GM23338 (cell line): ENCODE measurements around the gene SPATA31E1. TPM values are rescaled to one million over a fixed set of nuclear protein-coding genes. Genes with fewer than 3 reads are reported as not detected.

Experiments used
- ATAC-seq: fragments of 200-7000 bp; cut with Tn5 transposase; 3 replicates; pipeline ENCODE4 v1.9.1; 2020
- DNase-seq: peaks from one replicate; pipeline ENCODE4 v3.0.0-alpha.2; 2015; ENCODE audit warnings: low spot score
- H2AFZ ChIP-seq: fragments of 200-600 bp; sonication (generic); 2 replicates; pipeline ENCODE4 v1.8.0; 2016; ENCODE audit warnings: antibody characterized with exemption, mild to moderate bottlenecking, moderate library complexity
- H3F3A ChIP-seq: fragments of 200-600 bp; sonication (generic); replicated peaks from 2 replicates; pipeline ENCODE4 v1.8.0; 2017; ENCODE audit warnings: antibody characterized with exemption, mixed run types, low read depth
- H3K27ac ChIP-seq: fragments of 200-600 bp; sonication (generic); 2 replicates; pipeline ENCODE4 v1.6.1; 2016; ENCODE audit warnings: low read depth
- H3K27me3 ChIP-seq: fragments of 200-600 bp; sonication (generic); 2 replicates; pipeline ENCODE4 v1.8.0; 2016; ENCODE audit warnings: mild to moderate bottlenecking, mixed run types, moderate library complexity; ENCODE audit not compliant: insufficient read depth
- H3K36me3 ChIP-seq: fragments of 200-600 bp; sonication (generic); 2 replicates; pipeline ENCODE4 v1.8.0; 2016; ENCODE audit warnings: mild to moderate bottlenecking; ENCODE audit not compliant: insufficient read depth
- H3K4me1 ChIP-seq: fragments of 200-600 bp; sonication (generic); 2 replicates; pipeline ENCODE4 v1.8.0; 2016; ENCODE audit warnings: mild to moderate bottlenecking, moderate library complexity; ENCODE audit not compliant: insufficient read depth
- H3K4me2 ChIP-seq: fragments of 200-600 bp; sonication (generic); 2 replicates; pipeline ENCODE4 v1.7.1; 2017; ENCODE audit warnings: mixed run types
- H3K4me3 ChIP-seq: fragments of 200-600 bp; sonication (generic); 2 replicates; pipeline ENCODE4 v1.6.1; 2016; ENCODE audit warnings: mixed run types
- H3K79me2 ChIP-seq: fragments of 200-600 bp; sonication (generic); replicated peaks from 2 replicates; pipeline ENCODE4 v1.8.0; 2017; ENCODE audit warnings: mild to moderate bottlenecking; ENCODE audit not compliant: insufficient read depth
- H3K9me2 ChIP-seq: fragments of 200-600 bp; sonication (generic); 2 replicates; pipeline ENCODE4 v1.8.0; 2017; ENCODE audit not compliant: insufficient read depth
- H4K20me1 ChIP-seq: fragments of 200-600 bp; sonication (generic); replicated peaks from 2 replicates; pipeline ENCODE4 v1.8.0; 2017; ENCODE audit warnings: mild to moderate bottlenecking; ENCODE audit not compliant: insufficient read depth
- H3K27ac Mint-ChIP-seq: 2 replicates; pipeline ENCODE4 v1.8.0; 2020; ENCODE audit warnings: inconsistent platforms, mild to moderate bottlenecking, moderate library complexity, mixed read lengths
- H3K27me3 Mint-ChIP-seq: 3 replicates; pipeline ENCODE4 v1.8.0; 2022; ENCODE audit warnings: low read depth, mild to moderate bottlenecking, moderate library complexity, mixed read lengths, inconsistent platforms; ENCODE audit not compliant: insufficient read depth, poor library complexity
- H3K36me3 Mint-ChIP-seq: 3 replicates; pipeline ENCODE4 v1.8.0; 2021; ENCODE audit warnings: low read depth, mild to moderate bottlenecking, inconsistent platforms, moderate library complexity, mixed read lengths
- H3K4me1 Mint-ChIP-seq: 3 replicates; pipeline ENCODE4 v1.8.0; 2020; ENCODE audit warnings: mild to moderate bottlenecking, inconsistent platforms, mixed read lengths
- H3K4me3 Mint-ChIP-seq: 3 replicates; pipeline ENCODE4 v1.8.0; 2021; ENCODE audit warnings: moderate library complexity, mild to moderate bottlenecking, inconsistent platforms, mixed read lengths
- H3K9me3 Mint-ChIP-seq: 3 replicates; pipeline ENCODE4 v1.8.0; 2020; ENCODE audit warnings: moderate library complexity, mild to moderate bottlenecking, inconsistent platforms, mixed read lengths
- CREB1 ChIP-seq: fragments of 250-450 bp; sonication (Bioruptor Pico); IDR thresholded peaks from 2 replicates; pipeline ENCODE4 v1.5.0; 2020; ENCODE audit warnings: low read depth, mild to moderate bottlenecking, moderate library complexity
- EZH2 ChIP-seq: fragments of 200-600 bp; sonication (generic); IDR thresholded peaks from one replicate; pipeline ENCODE4 v1.8.0; 2017; ENCODE audit warnings: antibody characterized with exemption, mild to moderate bottlenecking, low read depth; ENCODE audit not compliant: unreplicated experiment
- EZH2phosphoT487 ChIP-seq: fragments of 200-600 bp; sonication (generic); IDR thresholded peaks from one replicate; pipeline ENCODE4 v1.8.1; 2018; ENCODE audit warnings: antibody characterized with exemption; ENCODE audit not compliant: unreplicated experiment
- NANOG ChIP-seq: IDR thresholded peaks from 2 replicates; pipeline ENCODE4 v1.6.1; 2016; ENCODE audit warnings: antibody characterized with exemption, borderline replicate concordance
- POLR2AphosphoS5 ChIP-seq: IDR thresholded peaks from 2 replicates; pipeline ENCODE4 v1.6.1; 2016; ENCODE audit warnings: antibody characterized with exemption, low read depth
- STAT1 ChIP-seq: IDR thresholded peaks from one replicate; pipeline ENCODE4 v1.6.1; 2016; ENCODE audit warnings: antibody characterized with exemption; ENCODE audit not compliant: unreplicated experiment
- ZNF114 ChIP-seq: fragments of 250-450 bp; sonication (Bioruptor Pico); IDR thresholded peaks from 2 replicates; pipeline ENCODE4 v1.5.0; 2020; ENCODE audit warnings: mild to moderate bottlenecking, moderate library complexity
- ZNF331 ChIP-seq: fragments of 250-450 bp; sonication (Bioruptor Pico); IDR thresholded peaks from 2 replicates; pipeline ENCODE4 v1.5.0; 2020; ENCODE audit warnings: low read depth, mild to moderate bottlenecking, moderate library complexity
- polyA plus RNA-seq: library from polyadenylated mRNA; unstranded; fragments of >200 nt; fragmentation: Nextera tagmentation; extraction: Ambion mirVana; gene quantifications from 2 replicates; pipeline ENCODE4 v1.2.1, GENCODE V29; 2016
- total RNA-seq: library from RNA; depleted of rRNA; stranded (reverse); fragments of >200 nt; shearing (Covaris generic); gene quantifications from 2 replicates; pipeline ENCODE4 v1.2.3, GENCODE V29; 2014
- TF ChIP-seq, protein P1 (sequence below): IDR thresholded peaks from one replicate; pipeline ENCODE4 v1.6.1; 2018; ENCODE audit warnings: antibody characterized with exemption; ENCODE audit not compliant: unreplicated experiment
- TF ChIP-seq, protein P2 (sequence below): fragments of 250-450 bp; sonication (Bioruptor Pico); IDR thresholded peaks from 2 replicates; pipeline ENCODE4 v1.5.0; 2020; ENCODE audit warnings: mild to moderate bottlenecking, moderate library complexity
- TF ChIP-seq, protein P3 (sequence below): IDR thresholded peaks from 2 replicates; pipeline ENCODE4 v1.6.1; 2016; ENCODE audit warnings: antibody characterized with exemption

Gene SPATA31E1
- total and polyA plus RNA-seq, 2 experiments from 2014 or later = 0.05 TPM; not detected in 1

DNA sequence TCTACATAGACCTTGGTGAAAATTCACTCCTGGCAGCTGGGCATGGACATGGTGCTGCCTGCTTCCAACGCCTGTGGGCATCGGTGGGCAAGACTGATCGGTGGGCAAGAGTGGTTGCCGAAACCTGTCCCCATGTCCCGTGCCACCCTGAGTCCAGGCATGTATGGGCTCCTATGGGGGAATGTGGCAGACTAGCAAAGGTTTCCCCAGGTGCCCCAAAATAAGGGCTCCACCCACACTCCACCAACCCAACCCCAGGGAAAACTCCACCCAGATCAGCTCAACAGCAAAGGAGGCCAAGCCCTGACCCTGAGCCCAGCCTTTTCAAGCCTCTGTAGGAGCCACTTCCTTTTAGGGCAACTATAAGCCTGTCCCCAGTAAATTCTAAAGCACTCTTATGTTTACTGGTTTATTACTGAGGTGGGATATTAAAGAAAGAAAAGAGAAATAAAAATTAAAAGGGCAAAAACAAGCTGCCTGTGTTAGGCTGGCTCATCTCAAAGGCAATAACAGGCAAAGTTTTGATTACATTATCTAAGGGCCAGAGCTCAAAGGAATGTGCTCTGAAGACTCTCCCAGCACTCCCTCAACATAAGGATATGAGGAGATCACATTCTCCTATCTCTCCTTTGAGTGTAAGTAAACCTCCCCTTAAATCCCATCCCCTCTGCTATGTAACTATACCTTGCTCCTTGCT is 8.9 kb upstream of the SPATA31E1 start:
- peaks cover 3% of the 10 kb centered on the region; the same call in 1 of the 2 replicates for H3K9me2 ChIP-seq
- no peak overlapping the region for H3K4me3 Mint-ChIP-seq
- H3K4me2 ChIP-seq = no peak overlapping the region
- peaks cover 16% of the 10 kb centered on the region for H3K27me3 Mint-ChIP-seq
- no peak for DNase-seq
- H3K4me3 ChIP-seq = no peak overlapping the region
- peaks cover 11% of the 10 kb centered on the region for H3K4me1 ChIP-seq
- H3K9me3 Mint-ChIP-seq = peaks cover 9% of the 10 kb centered on the region
- H3K27me3 ChIP-seq = no peaks in the 10 kb centered on the region
- no peaks in the 10 kb centered on the region for H4K20me1 ChIP-seq
- no peak overlapping the region for H3K27ac ChIP-seq
- 0 out of 2 replicates have a peak overlapping the region, but pooled peaks have one; percentile 14 for H2AFZ ChIP-seq
- 0 out of 2 replicates have a peak overlapping the region, but pooled peaks have one; percentile 14 for H3K27ac Mint-ChIP-seq
- TF ChIP-seq POLR2AphosphoS5 = no peak
- H3F3A ChIP-seq = no peaks in the 10 kb centered on the region
- no peak for ATAC-seq
- peaks cover 23% of the 10 kb centered on the region for H3K4me1 Mint-ChIP-seq
- H3K36me3 ChIP-seq = no peaks in the 10 kb centered on the region
- peaks cover 7% of the 10 kb centered on the region; the same call in 2 of the 3 replicates for H3K36me3 Mint-ChIP-seq
- no peaks in the 10 kb centered on the region for H3K79me2 ChIP-seq

DNA sequence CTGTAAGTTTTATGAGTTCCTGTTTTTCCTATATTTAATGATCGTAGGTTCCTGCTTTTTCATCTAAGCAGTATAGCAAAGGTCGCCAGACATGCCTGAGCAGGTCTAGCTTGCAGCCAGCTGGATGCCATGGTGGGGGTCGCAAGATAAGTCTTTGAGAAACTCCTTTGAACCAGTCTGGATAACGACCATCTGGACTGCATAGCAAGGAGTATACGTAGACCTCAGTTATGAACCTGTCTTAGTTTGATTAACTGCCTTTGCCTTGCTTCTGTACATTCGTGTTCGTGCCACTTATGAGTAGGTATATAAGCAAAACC is 8.4 kb upstream of the SPATA31E1 start:
- 0 out of 2 replicates have a peak overlapping the region, but pooled peaks have one; percentile 14 for H3K27ac Mint-ChIP-seq
- no peak overlapping the region for H3K27ac ChIP-seq
- TF ChIP-seq, protein P1, sequence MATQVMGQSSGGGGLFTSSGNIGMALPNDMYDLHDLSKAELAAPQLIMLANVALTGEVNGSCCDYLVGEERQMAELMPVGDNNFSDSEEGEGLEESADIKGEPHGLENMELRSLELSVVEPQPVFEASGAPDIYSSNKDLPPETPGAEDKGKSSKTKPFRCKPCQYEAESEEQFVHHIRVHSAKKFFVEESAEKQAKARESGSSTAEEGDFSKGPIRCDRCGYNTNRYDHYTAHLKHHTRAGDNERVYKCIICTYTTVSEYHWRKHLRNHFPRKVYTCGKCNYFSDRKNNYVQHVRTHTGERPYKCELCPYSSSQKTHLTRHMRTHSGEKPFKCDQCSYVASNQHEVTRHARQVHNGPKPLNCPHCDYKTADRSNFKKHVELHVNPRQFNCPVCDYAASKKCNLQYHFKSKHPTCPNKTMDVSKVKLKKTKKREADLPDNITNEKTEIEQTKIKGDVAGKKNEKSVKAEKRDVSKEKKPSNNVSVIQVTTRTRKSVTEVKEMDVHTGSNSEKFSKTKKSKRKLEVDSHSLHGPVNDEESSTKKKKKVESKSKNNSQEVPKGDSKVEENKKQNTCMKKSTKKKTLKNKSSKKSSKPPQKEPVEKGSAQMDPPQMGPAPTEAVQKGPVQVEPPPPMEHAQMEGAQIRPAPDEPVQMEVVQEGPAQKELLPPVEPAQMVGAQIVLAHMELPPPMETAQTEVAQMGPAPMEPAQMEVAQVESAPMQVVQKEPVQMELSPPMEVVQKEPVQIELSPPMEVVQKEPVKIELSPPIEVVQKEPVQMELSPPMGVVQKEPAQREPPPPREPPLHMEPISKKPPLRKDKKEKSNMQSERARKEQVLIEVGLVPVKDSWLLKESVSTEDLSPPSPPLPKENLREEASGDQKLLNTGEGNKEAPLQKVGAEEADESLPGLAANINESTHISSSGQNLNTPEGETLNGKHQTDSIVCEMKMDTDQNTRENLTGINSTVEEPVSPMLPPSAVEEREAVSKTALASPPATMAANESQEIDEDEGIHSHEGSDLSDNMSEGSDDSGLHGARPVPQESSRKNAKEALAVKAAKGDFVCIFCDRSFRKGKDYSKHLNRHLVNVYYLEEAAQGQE = no peak
- no peak for TF ChIP-seq CREB1 (CRISPR knock-in tag)
- TF ChIP-seq, protein P2, sequence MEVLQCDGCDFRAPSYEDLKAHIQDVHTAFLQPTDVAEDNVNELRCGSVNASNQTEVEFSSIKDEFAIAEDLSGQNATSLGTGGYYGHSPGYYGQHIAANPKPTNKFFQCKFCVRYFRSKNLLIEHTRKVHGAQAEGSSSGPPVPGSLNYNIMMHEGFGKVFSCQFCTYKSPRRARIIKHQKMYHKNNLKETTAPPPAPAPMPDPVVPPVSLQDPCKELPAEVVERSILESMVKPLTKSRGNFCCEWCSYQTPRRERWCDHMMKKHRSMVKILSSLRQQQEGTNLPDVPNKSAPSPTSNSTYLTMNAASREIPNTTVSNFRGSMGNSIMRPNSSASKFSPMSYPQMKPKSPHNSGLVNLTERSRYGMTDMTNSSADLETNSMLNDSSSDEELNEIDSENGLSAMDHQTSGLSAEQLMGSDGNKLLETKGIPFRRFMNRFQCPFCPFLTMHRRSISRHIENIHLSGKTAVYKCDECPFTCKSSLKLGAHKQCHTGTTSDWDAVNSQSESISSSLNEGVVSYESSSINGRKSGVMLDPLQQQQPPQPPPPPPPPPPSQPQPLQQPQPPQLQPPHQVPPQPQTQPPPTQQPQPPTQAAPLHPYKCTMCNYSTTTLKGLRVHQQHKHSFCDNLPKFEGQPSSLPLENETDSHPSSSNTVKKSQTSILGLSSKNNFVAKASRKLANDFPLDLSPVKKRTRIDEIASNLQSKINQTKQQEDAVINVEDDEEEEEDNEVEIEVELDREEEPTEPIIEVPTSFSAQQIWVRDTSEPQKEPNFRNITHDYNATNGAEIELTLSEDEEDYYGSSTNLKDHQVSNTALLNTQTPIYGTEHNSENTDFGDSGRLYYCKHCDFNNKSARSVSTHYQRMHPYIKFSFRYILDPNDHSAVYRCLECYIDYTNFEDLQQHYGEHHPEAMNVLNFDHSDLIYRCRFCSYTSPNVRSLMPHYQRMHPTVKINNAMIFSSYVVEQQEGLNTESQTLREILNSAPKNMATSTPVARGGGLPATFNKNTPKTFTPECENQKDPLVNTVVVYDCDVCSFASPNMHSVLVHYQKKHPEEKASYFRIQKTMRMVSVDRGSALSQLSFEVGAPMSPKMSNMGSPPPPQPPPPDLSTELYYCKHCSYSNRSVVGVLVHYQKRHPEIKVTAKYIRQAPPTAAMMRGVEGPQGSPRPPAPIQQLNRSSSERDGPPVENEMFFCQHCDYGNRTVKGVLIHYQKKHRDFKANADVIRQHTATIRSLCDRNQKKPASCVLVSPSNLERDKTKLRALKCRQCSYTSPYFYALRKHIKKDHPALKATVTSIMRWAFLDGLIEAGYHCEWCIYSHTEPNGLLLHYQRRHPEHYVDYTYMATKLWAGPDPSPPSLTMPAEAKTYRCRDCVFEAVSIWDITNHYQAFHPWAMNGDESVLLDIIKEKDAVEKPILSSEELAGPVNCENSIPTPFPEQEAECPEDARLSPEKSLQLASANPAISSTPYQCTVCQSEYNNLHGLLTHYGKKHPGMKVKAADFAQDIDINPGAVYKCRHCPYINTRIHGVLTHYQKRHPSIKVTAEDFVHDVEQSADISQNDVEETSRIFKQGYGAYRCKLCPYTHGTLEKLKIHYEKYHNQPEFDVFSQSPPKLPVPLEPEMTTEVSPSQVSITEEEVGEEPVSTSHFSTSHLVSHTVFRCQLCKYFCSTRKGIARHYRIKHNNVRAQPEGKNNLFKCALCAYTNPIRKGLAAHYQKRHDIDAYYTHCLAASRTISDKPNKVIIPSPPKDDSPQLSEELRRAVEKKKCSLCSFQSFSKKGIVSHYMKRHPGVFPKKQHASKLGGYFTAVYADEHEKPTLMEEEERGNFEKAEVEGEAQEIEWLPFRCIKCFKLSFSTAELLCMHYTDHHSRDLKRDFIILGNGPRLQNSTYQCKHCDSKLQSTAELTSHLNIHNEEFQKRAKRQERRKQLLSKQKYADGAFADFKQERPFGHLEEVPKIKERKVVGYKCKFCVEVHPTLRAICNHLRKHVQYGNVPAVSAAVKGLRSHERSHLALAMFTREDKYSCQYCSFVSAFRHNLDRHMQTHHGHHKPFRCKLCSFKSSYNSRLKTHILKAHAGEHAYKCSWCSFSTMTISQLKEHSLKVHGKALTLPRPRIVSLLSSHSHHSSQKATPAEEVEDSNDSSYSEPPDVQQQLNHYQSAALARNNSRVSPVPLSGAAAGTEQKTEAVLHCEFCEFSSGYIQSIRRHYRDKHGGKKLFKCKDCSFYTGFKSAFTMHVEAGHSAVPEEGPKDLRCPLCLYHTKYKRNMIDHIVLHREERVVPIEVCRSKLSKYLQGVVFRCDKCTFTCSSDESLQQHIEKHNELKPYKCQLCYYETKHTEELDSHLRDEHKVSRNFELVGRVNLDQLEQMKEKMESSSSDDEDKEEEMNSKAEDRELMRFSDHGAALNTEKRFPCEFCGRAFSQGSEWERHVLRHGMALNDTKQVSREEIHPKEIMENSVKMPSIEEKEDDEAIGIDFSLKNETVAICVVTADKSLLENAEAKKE (CRISPR knock-in tag) = no peak
- TF ChIP-seq ZNF331 (CRISPR knock-in tag) = no peak
- TF ChIP-seq ZNF114 = no peak
- TF ChIP-seq STAT1 = no peak
- no peak for TF ChIP-seq EZH2phosphoT487
- no peak for TF ChIP-seq NANOG
- TF ChIP-seq EZH2 = no peak
- TF ChIP-seq, protein P3, sequence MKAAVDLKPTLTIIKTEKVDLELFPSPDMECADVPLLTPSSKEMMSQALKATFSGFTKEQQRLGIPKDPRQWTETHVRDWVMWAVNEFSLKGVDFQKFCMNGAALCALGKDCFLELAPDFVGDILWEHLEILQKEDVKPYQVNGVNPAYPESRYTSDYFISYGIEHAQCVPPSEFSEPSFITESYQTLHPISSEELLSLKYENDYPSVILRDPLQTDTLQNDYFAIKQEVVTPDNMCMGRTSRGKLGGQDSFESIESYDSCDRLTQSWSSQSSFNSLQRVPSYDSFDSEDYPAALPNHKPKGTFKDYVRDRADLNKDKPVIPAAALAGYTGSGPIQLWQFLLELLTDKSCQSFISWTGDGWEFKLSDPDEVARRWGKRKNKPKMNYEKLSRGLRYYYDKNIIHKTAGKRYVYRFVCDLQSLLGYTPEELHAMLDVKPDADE = no peak

More for the DNA sequence above, 8.4 kb upstream of the SPATA31E1 start:
- Mint-ChIP-seq H3K27me3 (peaks cover 16% of the 10 kb centered on the region), H3K9me3 (peaks cover 8% of the 10 kb centered on the region), H3K4me1 (peaks cover 28% of the 10 kb centered on the region), H3K4me3 (no peak overlapping the region), H3K36me3 (peaks cover 7% of the 10 kb centered on the region; the same call in 2 of the 3 replicates)
- DNase-seq (no peak), ATAC-seq (no peak)
- H3K4me1 ChIP-seq = peaks cover 16% of the 10 kb centered on the region
- H3F3A ChIP-seq = no peaks in the 10 kb centered on the region
- no peaks in the 10 kb centered on the region for H3K79me2 ChIP-seq
- no peaks in the 10 kb centered on the region for H4K20me1 ChIP-seq
- H3K36me3 ChIP-seq = no peaks in the 10 kb centered on the region
- H3K9me2 ChIP-seq = peaks cover 3% of the 10 kb centered on the region; the same call in 1 of the 2 replicates
- 0 out of 2 replicates have a peak overlapping the region, but pooled peaks have one; percentile 14 for H2AFZ ChIP-seq
- H3K27me3 ChIP-seq = no peaks in the 10 kb centered on the region
- 0 out of 2 replicates have a peak overlapping the region, but pooled peaks have one; percentile 26 for H3K4me2 ChIP-seq
- H3K4me3 ChIP-seq = no peak overlapping the region
